Colon (tissue), 2 donors: ENCODE results near the gene DMRTC2.

ENCODE experiments used
- FAIRE-seq: peaks from 2 replicates; lab custom pipeline; 2012; peaks lifted over from hg19 to GRCh38; lab: Jason Lieb, UNC
- donor health status: control.
- donor health status: control.

The DMRTC2 gene

DNA sequence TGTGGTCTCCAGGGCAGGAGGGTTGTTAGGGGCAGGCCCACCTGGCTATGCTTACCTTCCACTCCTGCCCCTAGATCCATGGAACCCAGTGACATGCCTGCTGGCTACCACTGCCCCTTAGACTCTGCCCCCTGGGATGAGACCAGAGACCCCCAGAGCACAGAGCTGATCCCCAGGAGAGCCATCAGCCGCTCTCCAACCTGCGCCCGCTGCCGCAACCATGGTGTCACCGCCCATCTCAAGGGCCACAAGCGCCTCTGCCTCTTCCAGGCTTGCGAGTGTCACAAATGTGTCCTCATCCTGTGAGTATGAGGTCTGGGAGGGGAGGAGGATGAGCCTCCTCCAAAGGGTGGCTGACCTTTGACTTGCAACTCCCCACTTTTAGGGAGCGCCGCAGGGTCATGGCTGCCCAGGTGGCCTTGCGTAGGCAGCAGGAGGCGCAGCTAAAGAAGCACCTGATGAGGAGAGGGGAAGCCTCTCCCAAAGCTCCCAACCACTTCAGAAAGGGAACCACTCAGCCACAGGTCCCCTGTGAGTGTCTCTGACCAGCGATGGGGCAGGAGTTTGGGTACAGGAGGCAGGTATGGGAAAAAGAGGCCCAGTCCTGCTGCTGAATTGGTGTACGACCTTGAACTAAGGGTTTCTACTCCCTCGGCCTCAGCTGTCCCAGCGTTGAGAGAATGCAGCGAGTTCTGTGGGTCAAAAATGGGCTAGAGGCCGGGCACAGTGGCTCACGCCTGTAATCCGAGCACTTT, 2.7 kb downstream of the DMRTC2 start:
- FAIRE-seq: no peak

DNA sequence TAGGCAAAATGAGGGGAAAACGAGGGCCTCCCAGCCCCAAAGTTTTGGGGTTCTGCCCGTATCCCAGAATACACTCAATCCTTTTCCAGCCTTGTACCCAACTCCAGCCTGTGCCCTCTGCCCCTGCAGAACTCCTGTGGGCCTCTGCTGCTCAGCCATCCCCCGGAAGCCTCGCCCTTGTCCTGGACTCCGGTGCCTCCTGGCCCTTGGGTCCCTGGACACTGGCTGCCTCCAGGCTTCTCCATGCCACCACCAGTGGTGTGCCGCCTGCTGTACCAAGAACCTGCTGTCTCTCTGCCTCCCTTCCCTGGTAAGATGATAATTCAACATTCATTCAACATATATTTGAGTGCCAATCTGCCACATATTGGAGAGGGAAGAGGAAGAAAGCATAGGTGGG, 3.8 kb downstream of the DMRTC2 start:
- no peak for FAIRE-seq

DNA sequence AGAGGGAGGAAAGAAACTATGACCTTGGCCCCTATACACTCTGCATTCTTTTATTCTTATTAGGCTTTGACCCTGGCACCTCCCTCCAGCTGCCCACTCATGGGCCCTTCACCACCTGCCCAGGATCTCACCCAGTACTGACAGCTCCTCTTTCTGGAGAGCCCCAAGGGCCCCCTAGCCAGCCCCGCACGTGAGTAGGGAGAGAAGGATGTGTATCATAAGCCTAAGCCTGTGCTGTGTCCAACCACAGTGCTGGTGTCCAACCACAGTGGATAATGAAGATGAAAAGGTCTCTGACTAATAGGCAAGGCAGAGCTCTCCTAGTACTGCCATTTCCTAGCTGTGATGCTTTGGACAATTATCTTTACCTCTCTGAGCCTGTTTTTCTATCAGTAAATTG, 4.2 kb downstream of the DMRTC2 start:
- FAIRE-seq: no peak

DNA sequence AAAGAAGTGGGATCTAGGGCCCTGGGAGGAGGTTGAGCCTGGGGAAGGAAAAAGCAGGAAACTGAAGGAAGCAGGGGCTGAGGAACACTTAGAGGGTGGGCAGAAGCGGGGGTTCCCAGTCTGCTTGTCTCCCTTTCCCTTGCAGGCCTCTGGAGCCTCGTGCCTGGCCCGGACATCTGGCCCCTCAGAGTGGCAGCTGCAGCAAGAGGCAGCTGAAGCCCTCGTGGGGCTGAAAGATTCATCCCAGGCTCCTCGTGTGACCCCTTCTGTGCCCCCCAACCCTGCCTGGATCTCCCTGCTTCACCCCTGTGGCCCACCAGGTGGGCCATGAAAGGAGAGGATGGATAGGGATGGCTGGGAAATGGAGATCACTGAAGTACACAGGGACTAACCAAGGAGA, 5.5 kb downstream of the DMRTC2 start:
- FAIRE-seq: no peak

DNA sequence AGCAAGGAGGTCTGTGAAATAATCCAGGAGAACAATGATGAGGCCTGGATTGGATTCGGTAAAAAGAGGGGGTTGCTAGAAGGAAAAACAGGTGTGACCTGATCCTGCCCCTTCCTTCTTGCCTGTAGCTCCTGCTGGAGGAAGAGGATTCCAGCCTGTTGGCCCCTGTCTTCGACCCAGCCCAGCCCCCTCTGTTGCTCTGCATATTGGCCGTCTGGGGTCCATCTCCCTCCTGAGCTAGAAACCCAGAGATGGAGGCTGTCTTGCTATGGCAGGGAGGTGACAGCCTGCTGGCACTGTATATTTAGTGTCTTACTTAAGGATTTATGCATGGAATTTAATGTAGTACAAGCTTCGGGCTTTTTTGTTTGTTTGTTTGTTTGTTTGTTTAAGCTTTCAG, 6.6 kb downstream of the DMRTC2 start:
- no peak for FAIRE-seq

DNA sequence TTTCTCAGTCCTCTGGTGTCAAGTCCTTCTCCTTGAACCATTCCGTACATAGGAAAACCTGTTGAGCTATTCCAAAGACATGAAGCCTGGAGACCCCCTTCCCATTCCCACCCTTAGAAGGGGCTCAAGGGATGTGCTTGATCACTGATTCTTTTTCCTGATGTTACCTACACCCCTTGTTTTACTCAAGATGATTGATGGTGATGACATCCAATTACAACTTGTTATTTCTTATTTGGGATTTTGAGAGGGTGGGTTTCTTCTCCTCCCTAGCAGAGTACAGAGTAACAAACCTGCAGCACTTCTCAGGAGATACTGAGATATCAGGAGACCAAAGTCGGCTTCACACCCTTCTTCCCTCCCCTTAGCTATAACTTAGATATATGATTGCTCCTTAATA, 8.5 kb downstream of the DMRTC2 start:
- FAIRE-seq: no peak

DNA sequence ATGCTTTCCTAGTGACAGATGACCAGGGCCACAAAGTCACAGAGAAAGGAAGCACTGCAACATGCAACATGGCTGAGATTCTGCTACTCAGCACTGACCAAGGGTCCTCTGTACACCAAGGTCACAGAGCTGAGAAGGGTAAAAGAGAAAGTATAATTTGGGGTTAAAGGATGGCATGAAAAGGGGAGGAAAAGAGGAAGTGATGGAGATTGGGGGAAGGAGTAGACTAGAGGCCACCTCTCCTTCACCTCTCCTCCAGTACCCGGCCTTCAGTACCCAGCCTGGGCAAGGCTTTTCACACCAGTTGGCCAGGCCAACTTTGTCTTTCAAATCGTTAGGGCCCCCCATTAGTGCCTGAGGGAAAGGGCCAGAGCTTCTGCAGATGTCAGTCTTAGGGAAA, 8.9 kb downstream of the DMRTC2 start:
- no peak for FAIRE-seq

DNA sequence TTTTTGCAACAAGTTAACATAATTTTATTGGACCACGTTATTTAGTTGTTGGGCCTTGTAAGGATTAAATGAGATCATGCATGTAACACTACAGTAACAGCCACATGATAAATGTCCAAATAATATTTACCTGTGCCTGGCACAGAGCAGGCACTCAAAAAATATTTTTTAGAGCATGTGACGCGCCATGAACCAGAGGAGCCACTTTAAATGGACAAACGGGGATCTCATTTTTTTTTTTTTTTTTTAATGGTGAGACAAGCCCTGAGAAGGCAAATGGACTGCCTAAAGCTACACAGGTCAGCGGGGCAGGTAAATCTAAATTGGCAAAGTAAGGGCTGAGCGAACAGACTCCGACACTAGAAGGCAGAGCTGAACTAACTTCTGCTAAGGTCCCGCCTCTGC, 14.4 kb downstream of the DMRTC2 start:
- no peak for FAIRE-seq

DNA sequence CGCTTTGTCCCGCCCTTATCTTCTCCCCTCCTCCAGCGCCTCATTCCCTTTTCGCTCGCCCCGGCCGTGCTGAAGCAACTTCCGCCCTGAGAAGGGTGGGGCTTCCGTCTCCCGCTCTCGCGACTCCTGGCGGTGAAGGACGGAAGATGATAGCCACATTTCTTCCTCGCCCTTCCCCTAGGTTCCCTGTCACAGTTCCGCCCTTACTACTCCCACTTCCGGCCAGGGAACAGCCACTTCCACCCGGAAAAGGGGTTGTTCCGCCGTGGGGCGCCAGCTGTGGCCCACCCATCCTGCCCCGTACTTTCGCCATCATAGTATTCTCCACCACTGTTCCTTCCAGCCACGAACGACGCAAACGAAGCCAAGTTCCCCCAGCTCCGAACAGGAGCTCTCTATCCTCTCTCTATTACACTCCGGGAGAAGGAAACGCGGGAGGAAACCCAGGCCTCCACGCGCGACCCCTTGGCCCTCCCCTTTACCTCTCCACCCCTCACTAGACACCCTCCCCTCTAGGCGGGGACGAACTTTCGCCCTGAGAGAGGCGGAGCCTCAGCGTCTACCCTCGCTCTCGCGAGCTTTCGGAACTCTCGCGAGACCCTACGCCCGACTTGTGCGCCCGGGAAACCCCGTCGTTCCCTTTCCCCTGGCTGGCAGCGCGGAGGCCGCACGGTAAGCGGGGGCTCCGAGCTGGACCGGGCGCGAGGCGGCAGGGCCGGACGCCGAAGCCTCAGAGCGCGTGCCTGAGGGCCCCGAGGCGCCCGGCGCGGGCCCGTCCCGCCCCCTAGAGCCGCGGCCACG, 15.0 kb downstream of the DMRTC2 start, which contains the start of gene RPS19:
TSS of gene RPS19 (plus strand) at position 638 of the 801 bp plus-strand sequence. CDS start 520 bp downstream, outside the sequence.
- peak; percentile 90 for FAIRE-seq

DNA sequence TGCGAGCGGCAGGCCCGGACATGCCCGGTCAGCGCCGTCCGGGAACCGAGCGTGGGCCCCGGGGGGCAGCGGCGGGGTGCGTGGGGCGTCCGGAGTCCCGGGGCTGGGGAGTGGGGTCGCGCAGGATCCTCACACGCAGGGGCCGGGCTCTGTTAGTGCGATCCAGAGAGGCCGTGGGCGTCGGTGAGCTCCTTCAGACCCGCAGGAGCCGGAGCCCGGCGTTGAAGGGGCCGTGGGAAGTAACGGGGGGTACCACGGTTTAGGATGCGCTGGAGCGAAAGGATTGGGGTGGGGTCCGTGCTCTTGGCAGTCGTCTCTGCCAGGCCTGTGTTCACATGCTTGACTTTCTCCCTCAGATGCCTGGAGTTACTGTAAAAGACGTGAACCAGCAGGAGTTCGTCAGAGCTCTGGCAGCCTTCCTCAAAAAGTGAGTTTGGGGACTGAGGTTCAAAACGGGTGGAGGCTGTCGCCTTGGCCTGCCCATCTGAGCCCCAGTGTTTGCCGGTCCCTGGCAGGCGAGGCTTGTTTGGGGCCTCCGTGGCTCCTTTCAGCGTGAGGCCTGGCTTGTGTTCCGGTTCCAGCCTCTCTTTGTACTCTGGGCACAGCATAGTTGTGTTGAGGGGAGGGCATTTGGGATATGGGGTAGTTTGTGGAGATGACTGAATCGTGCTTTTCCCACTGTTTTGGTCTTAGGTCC, 15.7 kb downstream of the DMRTC2 start:
- no peak for FAIRE-seq

DNA sequence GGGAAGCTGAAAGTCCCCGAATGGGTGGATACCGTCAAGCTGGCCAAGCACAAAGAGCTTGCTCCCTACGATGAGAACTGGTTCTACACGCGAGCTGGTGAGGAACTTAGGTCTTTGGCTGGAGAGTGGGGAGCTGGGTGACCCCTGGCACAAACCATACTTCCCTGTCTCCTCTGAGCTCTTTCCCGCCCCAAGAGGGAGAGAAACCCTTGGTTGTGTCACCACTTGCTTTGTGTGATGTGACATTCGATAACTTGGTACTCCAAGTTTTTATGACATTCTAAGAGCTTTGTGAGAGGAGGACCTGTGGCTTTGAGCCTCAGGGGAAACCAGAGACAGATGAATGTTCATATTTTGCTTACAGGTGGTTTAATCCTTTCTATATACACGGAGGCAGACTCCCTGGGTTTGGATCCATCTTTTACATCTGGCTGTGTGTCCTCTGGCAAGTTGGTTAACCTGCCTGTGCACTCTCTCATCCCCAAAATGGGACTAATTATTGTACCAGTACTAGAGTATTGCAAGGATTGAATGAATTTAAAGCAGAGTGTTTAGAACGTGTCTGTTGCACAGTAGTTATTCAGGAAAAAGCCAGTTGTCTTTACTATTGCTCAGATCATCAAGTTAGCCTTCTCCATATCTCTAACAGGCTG, 16.4 kb downstream of the DMRTC2 start:
- FAIRE-seq: no peak

DNA sequence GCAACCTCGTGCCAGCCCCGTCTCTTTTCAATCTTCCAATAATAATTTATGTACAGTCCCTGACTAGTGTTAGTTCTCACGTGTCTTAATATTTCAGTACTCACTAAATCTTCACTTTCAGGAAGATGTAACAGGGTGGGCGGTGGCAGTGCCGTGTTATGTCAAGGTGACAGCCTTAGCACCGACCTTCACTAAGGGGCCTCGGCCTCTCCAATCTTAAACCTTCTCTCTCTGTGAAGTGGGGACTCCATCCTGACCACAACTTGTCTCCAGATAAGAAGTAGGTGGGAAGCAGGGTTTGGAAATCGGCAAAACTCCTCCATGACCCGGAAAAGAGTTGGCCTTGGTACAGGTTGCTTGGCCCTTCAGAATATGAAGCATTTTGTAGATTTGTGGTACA, 17.0 kb downstream of the DMRTC2 start:
- no peak for FAIRE-seq

DNA sequence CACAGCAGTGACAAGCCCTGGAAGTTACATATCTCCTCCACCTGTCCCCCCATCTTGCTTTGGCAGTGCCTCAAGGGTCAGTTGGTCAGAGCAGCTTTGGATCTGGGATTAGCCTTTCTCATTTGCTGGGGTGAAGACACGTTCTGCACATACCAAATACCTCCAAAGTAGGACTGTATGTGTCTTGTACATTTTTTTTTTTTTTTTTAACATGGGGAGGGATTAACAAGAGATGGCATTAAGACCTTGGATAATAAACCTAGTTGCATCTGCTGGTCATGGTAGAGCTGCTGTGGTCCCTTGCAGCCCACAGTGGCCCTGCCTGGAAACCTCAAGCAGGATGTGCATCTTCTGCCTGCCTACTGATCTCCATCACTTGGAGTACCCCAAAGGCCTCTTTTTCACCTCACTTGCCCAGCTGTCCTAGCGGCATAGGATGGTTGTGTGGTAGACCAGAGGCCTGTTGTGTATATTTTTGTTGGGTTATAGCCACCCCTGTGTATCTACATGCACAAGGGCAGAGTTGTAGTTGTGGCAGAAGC, 17.7 kb downstream of the DMRTC2 start:
- FAIRE-seq: no peak

DNA sequence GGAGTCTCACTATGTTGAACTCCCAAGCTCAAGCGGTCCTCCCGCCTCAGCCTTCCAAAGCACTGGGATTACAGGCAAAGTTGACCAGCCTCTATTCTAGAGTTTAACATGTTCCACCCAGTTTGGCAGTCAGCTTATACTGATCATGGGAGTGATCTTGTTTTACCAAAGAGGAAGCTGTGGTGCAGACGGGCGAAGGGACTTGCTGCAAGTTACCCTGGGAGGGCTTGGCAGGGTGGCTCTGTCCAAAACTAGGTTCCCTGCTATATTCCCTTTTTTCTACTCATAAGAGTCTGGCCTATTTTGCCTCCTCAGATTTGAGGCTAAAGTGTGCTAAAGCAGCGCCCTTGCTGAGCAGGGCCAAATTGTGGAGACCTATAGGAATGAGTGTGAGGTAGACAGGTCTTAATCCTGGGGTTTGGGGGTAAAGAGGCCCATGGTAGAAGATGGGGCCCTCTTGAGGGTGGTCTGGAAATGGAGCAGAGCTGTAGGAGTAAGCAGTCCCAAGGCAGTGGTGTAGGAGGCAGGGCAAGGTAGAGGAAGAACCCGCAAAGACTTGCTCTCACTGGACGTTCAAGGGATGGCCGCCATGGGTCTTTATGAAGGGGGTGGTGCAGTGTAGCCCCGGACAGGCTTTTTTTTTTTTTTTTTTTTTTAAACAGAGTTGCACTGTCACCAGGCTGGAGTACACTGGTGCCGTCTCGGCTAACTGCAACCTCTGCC, 18.5 kb downstream of the DMRTC2 start:
- no peak for FAIRE-seq

DNA sequence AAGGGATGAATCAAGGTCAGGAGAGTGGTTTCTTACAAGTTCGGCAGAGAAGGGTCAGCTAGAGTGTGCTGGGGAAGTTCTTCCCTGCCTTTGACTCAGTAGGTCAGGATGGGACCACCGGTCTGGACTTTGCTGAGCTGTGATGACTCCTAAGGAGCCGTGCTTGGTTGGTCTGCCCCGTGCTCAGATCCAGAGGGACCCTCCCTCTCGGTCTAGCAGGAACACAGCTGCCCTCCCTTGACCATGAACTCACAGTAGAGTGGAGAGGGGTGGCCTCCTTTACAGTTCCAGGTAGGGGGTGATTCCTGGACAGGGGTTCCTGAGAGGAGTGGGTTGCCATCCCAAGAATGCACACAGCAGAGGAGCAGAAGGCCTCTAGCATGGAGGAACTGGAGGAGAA, 19.5 kb downstream of the DMRTC2 start:
- FAIRE-seq: no peak

DNA sequence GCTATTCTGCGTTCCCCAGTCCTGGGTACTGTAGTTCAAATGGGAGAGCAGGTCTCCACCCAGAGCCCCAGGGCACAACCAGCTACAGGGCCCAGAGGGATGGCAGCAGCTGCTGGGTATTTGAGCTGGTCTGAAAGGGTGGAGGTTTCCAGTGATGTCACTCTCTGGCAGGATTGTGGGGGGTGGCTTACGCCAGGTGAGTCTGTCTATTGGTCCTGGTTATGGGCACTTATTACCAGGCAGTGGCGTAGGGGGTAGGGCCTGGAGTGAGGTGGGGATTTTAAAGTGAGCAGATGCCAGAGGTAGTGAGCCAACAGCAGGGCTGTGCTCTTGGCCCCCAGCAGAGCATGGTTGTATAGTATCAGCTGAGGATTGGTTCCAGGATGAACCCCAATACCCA, 21.4 kb downstream of the DMRTC2 start:
- FAIRE-seq: no peak

DNA sequence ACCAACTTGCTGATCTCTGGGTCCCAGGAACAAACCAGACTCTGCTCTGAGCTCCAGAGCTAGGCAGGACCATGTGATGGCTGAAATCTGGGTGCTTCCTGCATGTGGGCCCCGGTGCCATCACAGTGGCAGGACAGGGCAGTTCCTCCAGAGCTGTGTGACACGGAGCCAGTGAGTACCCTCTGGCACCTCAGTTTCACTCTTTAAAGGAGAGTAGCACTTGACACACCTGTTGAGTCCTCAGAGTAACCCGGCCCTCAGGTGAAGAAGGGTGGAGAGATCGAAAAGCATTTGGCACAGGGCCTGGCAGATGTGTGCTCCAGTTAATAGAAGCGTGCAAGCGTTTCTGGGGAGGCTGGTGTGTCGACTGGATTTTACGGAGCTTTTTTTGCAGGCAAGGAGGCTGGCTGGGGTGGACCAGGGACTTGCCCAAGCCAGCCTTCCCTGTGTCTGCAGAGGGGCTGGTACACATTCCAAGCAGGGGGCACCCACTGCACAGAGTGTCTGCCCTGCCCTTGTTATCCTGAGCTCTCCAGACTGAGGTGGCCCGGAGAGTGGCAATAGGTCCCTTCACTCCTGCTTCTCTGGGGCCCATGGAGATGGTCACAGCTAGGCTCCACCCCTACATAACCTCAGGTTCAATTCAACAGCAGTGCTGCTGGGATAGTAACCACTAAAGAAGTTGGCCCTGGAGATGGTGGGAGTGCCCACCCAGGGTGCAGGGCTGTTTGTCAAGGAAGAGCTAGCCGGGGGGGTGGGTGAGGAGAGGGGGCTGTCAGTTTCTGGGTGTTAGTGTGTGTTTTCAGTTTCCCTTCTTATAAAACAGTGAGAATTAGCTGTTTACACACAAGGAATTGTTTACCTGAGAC, 23.5 kb downstream of the DMRTC2 start:
- no peak for FAIRE-seq

DNA sequence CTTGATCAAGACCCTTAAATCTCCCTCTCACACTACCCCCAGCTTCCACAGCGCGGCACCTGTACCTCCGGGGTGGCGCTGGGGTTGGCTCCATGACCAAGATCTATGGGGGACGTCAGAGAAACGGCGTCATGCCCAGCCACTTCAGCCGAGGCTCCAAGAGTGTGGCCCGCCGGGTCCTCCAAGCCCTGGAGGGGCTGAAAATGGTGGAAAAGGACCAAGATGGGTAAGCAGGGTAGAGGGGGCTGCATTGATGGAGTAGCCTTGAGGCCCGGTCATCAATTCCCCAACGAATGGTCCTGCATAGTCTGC, 24.1 kb downstream of the DMRTC2 start:
- no peak for FAIRE-seq

DNA sequence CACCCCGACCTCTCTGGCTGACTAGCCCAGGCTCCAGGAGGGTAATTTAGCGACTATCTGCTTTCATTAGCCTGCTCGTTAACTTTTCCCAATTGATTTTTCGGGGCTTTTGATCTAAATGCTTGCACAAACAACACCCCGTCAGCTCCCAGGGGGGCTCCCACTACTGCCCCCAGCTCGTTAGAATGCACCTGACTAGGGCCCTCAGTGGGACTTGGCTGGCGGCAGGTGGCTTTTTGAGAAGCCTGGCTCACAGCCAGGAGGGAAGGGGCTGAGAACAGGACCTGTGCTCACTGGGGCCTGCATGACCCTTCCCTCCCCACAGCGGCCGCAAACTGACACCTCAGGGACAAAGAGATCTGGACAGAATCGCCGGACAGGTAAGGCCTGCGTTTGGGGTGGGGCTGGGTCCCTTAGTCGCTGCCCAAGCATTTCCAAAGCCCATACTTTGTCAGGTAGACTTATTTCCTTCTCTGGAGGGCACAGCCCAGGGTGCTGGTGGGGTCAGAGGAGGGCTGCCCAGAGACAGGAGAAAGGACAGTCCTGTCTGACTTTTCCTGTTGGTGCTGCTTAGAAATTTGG, 24.6 kb downstream of the DMRTC2 start:
- no peak for FAIRE-seq

DNA sequence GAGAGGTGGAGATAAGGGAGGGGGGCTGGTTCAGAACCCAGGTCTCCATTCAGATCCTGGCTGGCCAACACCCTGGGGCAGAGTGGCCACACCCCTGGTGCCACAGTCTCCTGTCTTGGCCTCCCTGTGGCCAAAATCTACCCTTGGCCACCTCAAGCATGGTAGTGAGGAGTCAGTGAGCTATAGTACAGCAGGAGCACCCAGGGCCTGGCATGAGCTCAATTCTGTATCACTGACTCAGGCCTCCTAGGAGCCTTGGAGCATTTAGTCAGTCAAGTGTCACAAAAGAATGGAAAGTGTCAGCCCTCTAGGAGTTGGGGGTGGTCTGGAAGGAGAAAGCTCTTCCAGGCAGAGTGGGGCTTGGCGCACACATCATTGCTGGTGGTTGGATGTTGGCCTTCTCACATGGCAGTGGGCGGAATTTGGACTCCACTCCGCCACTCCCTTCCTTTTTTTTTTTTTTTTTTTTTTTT, 25.6 kb downstream of the DMRTC2 start:
- no peak for FAIRE-seq
